HAP-1 (cell line): ENCODE data around the gene RIIAD1.
A peak's percentile ranks its signal among the peaks of the same experiment; 100 is the strongest.

Experiments used
- DNase-seq, 2 experiments: peaks; one replicate each; pipeline ENCODE4 v3.0.0-alpha.2; 2016 to 2020; ENCODE audit warnings: low spot score in 2 of 2
- H3K27me3 ChIP-seq: fragments of 250-450 bp; sonication (Bioruptor Pico); 2 replicates; pipeline ENCODE4 v1.5.1; 2020; ENCODE audit warnings: low read depth, mild to moderate bottlenecking, moderate library complexity
- H3K36me3 ChIP-seq: fragments of 250-450 bp; sonication (Bioruptor Pico); replicated peaks from 2 replicates; pipeline ENCODE4 v1.5.1; 2020; ENCODE audit warnings: mild to moderate bottlenecking
- H3K4me1 ChIP-seq: fragments of 250-450 bp; sonication (Bioruptor Pico); 2 replicates; pipeline ENCODE4 v1.5.1; 2020; ENCODE audit warnings: mild to moderate bottlenecking
- H3K4me3 ChIP-seq: fragments of 250-450 bp; sonication (Bioruptor Pico); 2 replicates; pipeline ENCODE4 v1.5.1; 2020; ENCODE audit warnings: mild to moderate bottlenecking, moderate library complexity
- H3K9me3 ChIP-seq: fragments of 250-450 bp; sonication (Bioruptor Pico); 2 replicates; pipeline ENCODE4 v1.5.1; 2020; ENCODE audit warnings: mild to moderate bottlenecking, moderate library complexity
- in situ Hi-C: fragments of 300-500 bp; cut with MboI; formaldehyde crosslinking; loops from 3 replicates; pipeline ENCODE4 v1.14.3; 2020; ENCODE audit warnings: low sequenced_read_pairs, inconsistent platforms, mixed read lengths

The RIIAD1 gene

GRCh38 chr1:151715726-151716404, 5.5 kb upstream of the RIIAD1 start:
- in situ Hi-C loops = no loop called here

GRCh38 chr1:151716405-151716762, 4.9 kb upstream of the RIIAD1 start:
- H3K36me3 ChIP-seq = no peaks in the 10 kb centered on the region
- no peak overlapping the region for H3K4me3 ChIP-seq
- H3K4me1 ChIP-seq = 0 out of 2 replicates have a peak, but pooled peaks cover 5% of the 10 kb centered on the region
- no peak for DNase-seq
- no peaks in the 10 kb centered on the region for H3K9me3 ChIP-seq
- H3K27me3 ChIP-seq = peaks cover 25% of the 10 kb centered on the region
- in situ Hi-C loops = no loop called here

More at GRCh38 chr1:151715726-151716404, 5.5 kb upstream of the RIIAD1 start:
- no peaks in the 10 kb centered on the region for H3K9me3 ChIP-seq
- H3K36me3 ChIP-seq = no peaks in the 10 kb centered on the region
- H3K4me1 ChIP-seq = 0 out of 2 replicates have a peak, but pooled peaks cover 5% of the 10 kb centered on the region
- no peak overlapping the region for H3K4me3 ChIP-seq
- peaks cover 23% of the 10 kb centered on the region for H3K27me3 ChIP-seq
- peak in 1 of 2 experiments; percentile 64 for DNase-seq

DNA sequence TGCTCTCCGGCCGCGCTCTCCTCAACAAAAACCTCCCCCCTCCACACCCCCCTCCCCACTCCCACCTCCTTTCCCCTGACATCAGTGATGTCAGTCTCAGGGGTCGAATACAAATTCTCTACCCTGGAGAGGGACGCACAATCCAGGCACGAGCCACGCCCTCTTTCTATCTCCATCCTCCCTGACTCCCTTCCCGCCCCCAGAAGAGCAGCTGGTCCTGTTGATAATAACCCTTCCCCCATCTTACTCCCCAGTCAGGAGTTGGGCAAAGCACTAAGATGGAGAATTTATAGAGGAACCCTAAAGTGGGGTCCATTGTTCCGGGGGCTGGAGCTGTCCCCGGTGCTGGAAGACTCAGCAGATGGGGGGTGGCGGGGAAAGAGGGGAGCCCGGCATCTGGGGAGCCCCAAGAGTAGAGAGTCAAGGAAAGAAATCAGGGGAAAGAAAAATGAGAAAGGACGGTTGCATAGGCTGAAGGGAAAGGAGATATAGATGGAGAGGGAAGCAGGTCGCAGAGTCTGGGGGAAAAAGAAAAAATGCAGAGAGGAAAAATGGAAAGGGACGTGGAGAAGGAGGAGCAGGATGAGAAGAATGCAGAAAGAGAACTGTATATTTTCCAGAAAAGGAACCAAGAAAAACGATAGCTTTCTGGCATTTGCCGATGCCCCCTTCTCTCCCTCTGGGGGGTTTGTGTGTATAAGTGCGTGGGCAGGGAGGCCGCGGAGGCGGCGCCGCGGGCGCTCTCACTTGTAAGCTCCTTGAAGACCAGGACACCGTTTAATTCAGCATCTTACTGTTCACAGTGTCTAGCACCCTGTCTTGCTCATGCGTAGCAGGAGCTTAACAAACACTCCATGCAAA, 4.3 kb upstream of the RIIAD1 start, which contains the start of gene CELF3:
TSS of gene CELF3 (minus strand) at position 33 of the 861 bp plus-strand sequence. CDS start 783 bp downstream, outside the sequence.
- Histone ChIP-seq H3K27me3 (peaks cover 31% of the 10 kb centered on the region), H3K36me3 (no peaks in the 10 kb centered on the region), H3K4me1 (0 out of 2 replicates have a peak, but pooled peaks cover 5% of the 10 kb centered on the region), H3K4me3 (no peak within 1 kb of the TSS), H3K9me3 (no peaks in the 10 kb centered on the region)
- DNase-seq = peak; percentile 43 to 56
- in situ Hi-C loops = no loop called here

DNA sequence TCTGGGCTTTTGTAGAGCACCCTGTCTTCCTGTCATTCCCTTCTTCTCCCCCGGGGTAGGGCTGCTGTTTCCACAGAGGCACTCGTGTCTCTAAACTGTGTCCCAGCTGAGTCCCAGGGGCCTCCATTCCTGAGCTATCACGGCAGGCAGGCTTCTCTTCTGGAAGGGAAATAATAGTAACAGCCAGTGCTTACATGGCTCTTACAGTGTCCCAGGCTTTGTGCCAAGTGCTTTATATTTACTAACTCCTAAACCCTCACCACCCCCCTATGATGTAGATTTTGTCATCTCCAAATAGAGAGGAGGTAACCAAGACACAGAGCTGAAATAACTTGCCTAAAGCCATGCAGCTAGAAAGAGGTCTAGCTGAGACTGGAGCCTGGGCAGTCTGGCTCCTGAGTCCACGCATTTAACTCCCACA, 3.3 kb upstream of the RIIAD1 start:
- no peaks in the 10 kb centered on the region for H3K36me3 ChIP-seq
- DNase-seq = no peak
- H3K4me1 ChIP-seq = 0 out of 2 replicates have a peak, but pooled peaks cover 5% of the 10 kb centered on the region
- peaks cover 31% of the 10 kb centered on the region for H3K27me3 ChIP-seq
- in situ Hi-C loops = no loop called here
- H3K4me3 ChIP-seq = no peak overlapping the region
- no peaks in the 10 kb centered on the region for H3K9me3 ChIP-seq

GRCh38 chr1:151718666-151719065, 2.7 kb upstream of the RIIAD1 start:
- H3K36me3 ChIP-seq = no peaks in the 10 kb centered on the region
- no peaks in the 10 kb centered on the region for H3K9me3 ChIP-seq
- in situ Hi-C loops = no loop called here
- peaks cover 6% of the 10 kb centered on the region; the same call in 1 of the 2 replicates for H3K4me1 ChIP-seq
- no peak overlapping the region for H3K4me3 ChIP-seq
- no peak for DNase-seq
- peaks cover 31% of the 10 kb centered on the region for H3K27me3 ChIP-seq

DNA sequence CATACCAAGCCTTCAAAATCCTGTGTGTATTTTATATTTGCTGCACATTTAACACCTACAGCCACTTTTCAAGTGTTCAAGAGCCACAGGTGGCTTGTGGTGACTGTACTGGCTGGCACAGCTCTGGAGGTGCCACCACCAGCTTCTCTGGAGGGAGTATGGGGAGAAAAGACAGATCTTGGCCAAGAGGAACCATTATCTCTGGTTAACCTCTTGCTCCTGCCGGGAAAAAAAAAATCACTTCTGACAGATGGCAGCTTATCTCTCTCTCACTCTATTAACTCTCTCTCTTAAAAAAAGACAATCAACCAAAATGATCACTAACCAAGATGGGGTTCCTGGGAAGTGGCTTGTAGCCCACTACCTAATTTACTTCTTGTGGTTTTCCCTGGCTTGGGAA, 1.2 kb upstream of the RIIAD1 start:
- DNase-seq = no peak
- Histone ChIP-seq H3K4me3 (no peak overlapping the region), H3K36me3 (no peaks in the 10 kb centered on the region), H3K4me1 (peaks cover 11% of the 10 kb centered on the region; the same call in 1 of the 2 replicates), H3K27me3 (peaks cover 31% of the 10 kb centered on the region), H3K9me3 (no peaks in the 10 kb centered on the region)
- in situ Hi-C loops = no loop called here

DNA sequence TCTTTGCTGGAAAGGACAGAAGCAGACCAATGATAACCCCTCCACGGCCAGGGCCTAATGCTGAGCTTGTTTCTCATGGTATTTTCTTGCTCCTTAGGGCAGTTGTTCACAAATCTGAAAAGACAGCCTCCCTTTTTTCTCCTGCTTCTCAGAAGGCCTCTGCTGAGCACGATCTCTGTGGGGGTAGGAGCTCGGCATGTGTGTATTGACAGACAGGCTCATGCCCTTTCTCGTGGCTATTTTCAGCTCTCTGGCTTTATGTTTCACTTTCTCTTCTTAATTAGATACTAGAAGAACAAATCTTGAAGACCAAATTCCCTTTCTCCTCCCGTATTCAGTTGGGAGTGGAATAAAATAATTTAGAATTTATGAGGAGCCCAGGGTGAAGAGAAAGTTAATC, 768 bp upstream of the RIIAD1 start:
- Histone ChIP-seq H3K27me3 (peaks cover 31% of the 10 kb centered on the region), H3K4me3 (no peak overlapping the region), H3K36me3 (no peaks in the 10 kb centered on the region), H3K4me1 (peaks cover 11% of the 10 kb centered on the region; the same call in 1 of the 2 replicates), H3K9me3 (no peaks in the 10 kb centered on the region)
- DNase-seq = no peak
- in situ Hi-C loops = no loop called here

DNA sequence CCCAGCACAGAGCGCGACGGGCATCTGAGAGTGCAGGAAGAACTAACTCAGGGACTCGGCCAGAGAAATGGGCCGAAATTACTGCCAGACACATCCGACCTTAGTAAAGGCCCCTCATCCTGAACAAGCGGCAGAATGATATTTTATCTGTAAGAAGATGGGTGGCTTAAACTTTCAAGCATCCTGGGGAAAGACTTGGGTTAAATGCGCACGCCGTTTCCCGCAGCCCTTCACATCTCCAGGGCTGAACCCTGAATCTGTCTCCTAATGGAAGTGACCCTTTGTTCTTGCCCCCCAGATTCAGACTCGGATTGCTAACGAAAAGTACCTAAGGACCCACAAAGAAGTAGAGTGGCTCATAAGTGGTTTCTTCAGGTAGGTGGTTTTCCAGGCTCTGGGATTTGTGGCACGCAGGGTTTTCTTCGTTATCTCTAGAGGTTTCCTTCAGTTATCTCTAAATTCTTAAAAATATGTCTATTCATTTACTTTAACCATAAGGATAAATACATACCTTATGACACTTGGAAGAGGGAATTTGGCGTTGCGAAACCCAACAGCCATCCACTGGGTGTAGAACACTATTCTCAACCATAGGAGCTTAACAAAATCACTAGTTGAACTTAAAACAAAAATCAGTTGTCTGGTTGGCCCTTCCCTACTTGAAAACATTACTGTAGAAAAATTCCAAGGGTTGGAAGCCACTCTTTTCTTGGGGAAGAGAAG, 627 bp downstream of the RIIAD1 start:
- in situ Hi-C loops = no loop called here
- no peak for DNase-seq
- Histone ChIP-seq H3K4me3 (peak overlapping the region; percentile 19), H3K27me3 (peaks cover 30% of the 10 kb centered on the region), H3K36me3 (no peaks in the 10 kb centered on the region), H3K4me1 (peaks cover 9% of the 10 kb centered on the region; the same call in 1 of the 2 replicates), H3K9me3 (no peaks in the 10 kb centered on the region)

DNA sequence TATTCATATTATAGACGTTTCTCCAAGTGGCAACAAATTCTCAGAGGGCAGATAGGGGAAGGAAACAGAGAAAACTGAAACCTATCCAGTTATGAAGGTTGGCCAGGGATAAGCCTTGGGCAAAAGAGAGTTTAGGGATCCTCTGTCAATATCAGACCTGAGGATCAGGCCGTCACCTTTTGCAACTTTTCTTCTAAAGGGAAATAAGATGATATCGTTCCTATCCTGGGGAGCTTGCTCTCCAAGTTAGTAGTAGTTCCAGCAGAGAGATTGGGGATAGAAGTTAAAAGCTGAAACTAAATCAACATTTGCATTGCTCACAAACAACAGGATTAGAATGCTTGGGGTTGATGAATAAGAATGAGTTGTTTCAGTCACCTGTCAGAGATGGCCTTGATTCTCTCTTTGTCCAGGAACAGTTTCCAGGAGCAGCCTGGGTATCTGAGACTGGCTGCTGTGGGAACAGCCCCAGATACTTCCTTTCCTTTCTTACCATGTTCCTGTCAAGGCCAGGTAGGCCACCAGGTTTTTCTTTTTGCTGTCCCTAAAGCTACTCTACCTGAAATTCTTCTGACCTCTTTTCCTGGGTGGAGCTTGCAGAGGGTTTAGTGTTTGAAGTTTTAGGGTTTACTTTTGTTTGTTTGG, 2.5 kb downstream of the RIIAD1 start:
- in situ Hi-C loops = no loop called here
- no peak for DNase-seq
- no peaks in the 10 kb centered on the region for H3K9me3 ChIP-seq
- H3K4me3 ChIP-seq = no peak overlapping the region
- H3K27me3 ChIP-seq = peaks cover 23% of the 10 kb centered on the region
- H3K4me1 ChIP-seq = peaks cover 6% of the 10 kb centered on the region; the same call in 1 of the 2 replicates
- no peaks in the 10 kb centered on the region for H3K36me3 ChIP-seq

GRCh38 chr1:151728151-151729054, 7.1 kb downstream of the RIIAD1 start:
- H3K4me1 ChIP-seq = peaks cover 6% of the 10 kb centered on the region; the same call in 1 of the 2 replicates
- DNase-seq = no peak
- no peaks in the 10 kb centered on the region for H3K36me3 ChIP-seq
- no peak overlapping the region for H3K4me3 ChIP-seq
- in situ Hi-C loops = no loop called here
- no peaks in the 10 kb centered on the region; the same call in 1 of the 2 replicates for H3K27me3 ChIP-seq
- no peaks in the 10 kb centered on the region for H3K9me3 ChIP-seq

GRCh38 chr1:151729157-151729965, 8.0 kb downstream of the RIIAD1 start:
- in situ Hi-C loops = no loop called here
- Histone ChIP-seq H3K4me3 (no peak overlapping the region), H3K36me3 (no peaks in the 10 kb centered on the region), H3K27me3 (no peaks in the 10 kb centered on the region; the same call in 1 of the 2 replicates), H3K9me3 (no peaks in the 10 kb centered on the region), H3K4me1 (no peaks in the 10 kb centered on the region; the same call in 1 of the 2 replicates)
- DNase-seq = no peak

DNA sequence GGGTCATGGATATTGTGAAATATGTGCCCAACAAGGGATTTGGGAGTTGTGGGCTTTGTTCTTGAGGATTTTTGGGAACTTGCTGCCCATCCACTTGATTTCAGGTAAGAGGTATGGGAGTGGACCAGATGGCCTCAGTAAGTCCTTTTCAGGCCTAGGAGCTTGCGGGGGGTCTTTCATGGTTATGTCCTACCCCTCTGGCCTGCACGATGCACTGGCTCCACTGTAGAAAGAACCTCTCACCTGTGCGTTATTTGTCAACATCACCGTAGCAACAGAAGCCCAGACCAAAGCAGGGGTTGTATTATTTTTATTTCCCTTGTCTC, 8.6 kb downstream of the RIIAD1 start:
- no peaks in the 10 kb centered on the region for H3K9me3 ChIP-seq
- H3K4me3 ChIP-seq = no peak overlapping the region
- no peaks in the 10 kb centered on the region; the same call in 1 of the 2 replicates for H3K27me3 ChIP-seq
- no peaks in the 10 kb centered on the region for H3K4me1 ChIP-seq
- in situ Hi-C loops = no loop called here
- H3K36me3 ChIP-seq = no peaks in the 10 kb centered on the region
- DNase-seq = no peak
